Measurements from ENCODE around the gene FBXO40.
A peak's percentile ranks its signal among the peaks of the same experiment; 100 is the strongest.

The FBXO40 gene

GRCh38 chr3:121654493-121655385 lies 61.6 kb downstream of the FBXO40 start:
- TF ChIP-seq POLR2AphosphoS5 (IDR thresholded peaks at IDR 0.05; ENCODE audit: low read depth, low read length): no peak
- TF ChIP-seq REST (IDR thresholded peaks at IDR 0.05; ENCODE audit: insufficient read depth in 1 of 2, low read depth in 2 of 2, low read length in 2 of 2): no peak
- TF ChIP-seq TAF1 (IDR thresholded peaks at IDR 0.05; ENCODE audit: borderline replicate concordance, insufficient read depth, low read length): no peak
- TF ChIP-seq FOXP2 (optimal IDR thresholded peaks at IDR 0.05; ENCODE audit: borderline replicate concordance, extremely low read depth, extremely low read length, insufficient read depth): no peak
- TF ChIP-seq SIN3A (IDR thresholded peaks at IDR 0.05; ENCODE audit: borderline replicate concordance, insufficient read depth, low read length): no peak

GRCh38 chr3:121658716-121659435 lies 65.7 kb downstream of the FBXO40 start:
- TF ChIP-seq POLR2AphosphoS5 (IDR thresholded peaks at IDR 0.05; ENCODE audit: low read depth, low read length): no peak
- TF ChIP-seq REST (IDR thresholded peaks at IDR 0.05; ENCODE audit: insufficient read depth in 1 of 2, low read depth in 2 of 2, low read length in 2 of 2): no peak
- TF ChIP-seq FOXP2 (optimal IDR thresholded peaks at IDR 0.05; ENCODE audit: borderline replicate concordance, extremely low read depth, extremely low read length, insufficient read depth): no peak

GRCh38 chr3:121659586-121659985 lies 66.4 kb downstream of the FBXO40 start:
- no peak for TF ChIP-seq FOXP2 (optimal IDR thresholded peaks at IDR 0.05; ENCODE audit: borderline replicate concordance, extremely low read depth, extremely low read length, insufficient read depth)
- no peak for TF ChIP-seq REST (IDR thresholded peaks at IDR 0.05; ENCODE audit: insufficient read depth in 1 of 2, low read depth in 2 of 2, low read length in 2 of 2)
- TF ChIP-seq POLR2AphosphoS5 (IDR thresholded peaks at IDR 0.05; ENCODE audit: low read depth, low read length): no peak
- TF ChIP-seq TAF1 (IDR thresholded peaks at IDR 0.05; ENCODE audit: borderline replicate concordance, insufficient read depth, low read length): no peak
- TF ChIP-seq SIN3A (IDR thresholded peaks at IDR 0.05; ENCODE audit: borderline replicate concordance, insufficient read depth, low read length): no peak

GRCh38 chr3:121660356-121661171 lies 67.4 kb downstream of the FBXO40 start, which contains the start of gene HCLS1:
Gene HCLS1 (minus strand): TSS chr3:121660903. CDS start chr3:121658347, 2,556 bp downstream.
- TF ChIP-seq REST (IDR thresholded peaks at IDR 0.05; ENCODE audit: insufficient read depth in 1 of 2, low read depth in 2 of 2, low read length in 2 of 2) (no peak), FOXP2 (optimal IDR thresholded peaks at IDR 0.05; ENCODE audit: borderline replicate concordance, extremely low read depth, extremely low read length, insufficient read depth) (no peak), POLR2AphosphoS5 (IDR thresholded peaks at IDR 0.05; ENCODE audit: low read depth, low read length) (peak; percentile 78; the same call in 1 of the 2 replicates), TAF1 (IDR thresholded peaks at IDR 0.05; ENCODE audit: borderline replicate concordance, insufficient read depth, low read length) (no peak), SIN3A (IDR thresholded peaks at IDR 0.05; ENCODE audit: borderline replicate concordance, insufficient read depth, low read length) (no peak)
